Bronchial epithelial cell (primary cell): ENCODE results near the gene TAGAP. TPM values are rescaled to one million over a fixed set of nuclear protein-coding genes. Genes with fewer than 3 reads are reported as not detected.

Source experiments
- DNase-seq: peaks from one replicate; pipeline ENCODE4 v3.0.0-alpha.2; 2010; ENCODE audit warnings: low read depth
- FAIRE-seq: peaks from 2 replicates; lab custom pipeline; 2011; peaks lifted over from hg19 to GRCh38; lab: Jason Lieb, UNC
- H3K27me3 ChIP-seq: 2 replicates; pipeline ENCODE4 v1.5.1; 2011; ENCODE audit warnings: low read length; ENCODE audit not compliant: control insufficient read depth, insufficient read depth
- H3K36me3 ChIP-seq: 2 replicates; pipeline ENCODE4 v1.5.1; 2011; ENCODE audit warnings: low read length; ENCODE audit not compliant: control insufficient read depth, insufficient read depth
- H3K4me3 ChIP-seq: 2 replicates; pipeline ENCODE4 v1.5.1; 2011; ENCODE audit warnings: mild to moderate bottlenecking, low read depth, low read length, control low read depth
- total RNA-seq: library from RNA; depleted of rRNA; stranded (reverse); fragments of >200 nt; gene quantifications from 2 replicates; pipeline ENCODE4 v1.2.1, GENCODE V29; 2014
- TF ChIP-seq, protein P1 (sequence below): IDR thresholded peaks from 2 replicates; pipeline ENCODE4 v1.5.1; 2011; ENCODE audit warnings: mild to moderate bottlenecking, moderate library complexity, low read length, control low read depth, inconsistent platforms; ENCODE audit not compliant: insufficient read depth, severe bottlenecking

TAGAP gene
- total RNA-seq, 1 donor from 2014 or later = under 0.01 TPM

DNA sequence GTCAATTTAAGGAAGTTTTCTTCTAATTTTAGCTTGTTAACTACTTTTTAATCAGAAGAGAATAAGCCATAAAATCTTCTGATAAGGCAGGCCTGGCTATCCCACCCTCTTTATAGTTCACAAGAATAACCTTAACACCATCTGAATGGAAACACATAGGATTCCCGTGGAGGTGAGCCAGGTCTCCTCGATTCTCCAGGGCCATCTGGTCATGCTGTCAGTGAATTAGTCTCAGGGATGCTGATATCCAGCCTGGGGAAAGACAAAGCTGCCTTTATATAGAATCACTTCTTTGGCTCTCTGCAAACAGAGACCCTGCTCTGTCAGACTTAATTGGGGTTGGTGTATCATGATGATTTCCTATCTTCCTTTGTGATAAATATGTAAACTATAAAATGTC, 30.1 kb upstream of the TAGAP start:
- H3K36me3 ChIP-seq = no peaks in the 10 kb centered on the region
- no peak for FAIRE-seq

DNA sequence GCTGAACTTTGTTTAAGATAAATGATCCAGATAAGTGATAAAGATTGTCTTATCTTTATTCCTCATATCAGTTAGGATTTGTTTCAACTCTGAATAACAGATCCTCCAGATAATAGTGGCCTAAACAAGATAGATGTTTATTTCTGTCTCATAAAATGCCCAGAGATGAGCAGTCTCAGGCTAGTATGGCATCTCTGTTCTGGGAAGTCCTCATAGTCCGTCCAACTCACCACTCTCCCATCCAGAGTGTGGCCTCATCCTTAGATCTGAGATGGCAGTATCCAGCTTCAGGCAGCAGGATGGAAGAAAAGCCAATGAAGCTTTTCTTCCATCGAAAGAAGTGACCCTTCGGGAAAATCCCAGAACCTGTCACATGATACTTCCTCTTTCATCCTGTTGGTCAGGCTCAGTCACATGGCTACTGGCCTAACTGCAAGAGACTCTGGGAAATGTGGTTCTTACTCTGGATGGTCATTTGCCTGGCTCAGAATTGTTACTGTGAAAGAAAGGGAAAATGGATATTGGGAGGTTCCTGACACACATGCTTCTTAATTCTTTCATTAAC, 29.4 kb upstream of the TAGAP start:
- Histone ChIP-seq H3K36me3 (no peaks in the 10 kb centered on the region), H3K27me3 (peaks cover 2% of the 10 kb centered on the region), H3K4me3 (no peak overlapping the region)
- peak; percentile 30 for DNase-seq
- TF ChIP-seq, protein P1, sequence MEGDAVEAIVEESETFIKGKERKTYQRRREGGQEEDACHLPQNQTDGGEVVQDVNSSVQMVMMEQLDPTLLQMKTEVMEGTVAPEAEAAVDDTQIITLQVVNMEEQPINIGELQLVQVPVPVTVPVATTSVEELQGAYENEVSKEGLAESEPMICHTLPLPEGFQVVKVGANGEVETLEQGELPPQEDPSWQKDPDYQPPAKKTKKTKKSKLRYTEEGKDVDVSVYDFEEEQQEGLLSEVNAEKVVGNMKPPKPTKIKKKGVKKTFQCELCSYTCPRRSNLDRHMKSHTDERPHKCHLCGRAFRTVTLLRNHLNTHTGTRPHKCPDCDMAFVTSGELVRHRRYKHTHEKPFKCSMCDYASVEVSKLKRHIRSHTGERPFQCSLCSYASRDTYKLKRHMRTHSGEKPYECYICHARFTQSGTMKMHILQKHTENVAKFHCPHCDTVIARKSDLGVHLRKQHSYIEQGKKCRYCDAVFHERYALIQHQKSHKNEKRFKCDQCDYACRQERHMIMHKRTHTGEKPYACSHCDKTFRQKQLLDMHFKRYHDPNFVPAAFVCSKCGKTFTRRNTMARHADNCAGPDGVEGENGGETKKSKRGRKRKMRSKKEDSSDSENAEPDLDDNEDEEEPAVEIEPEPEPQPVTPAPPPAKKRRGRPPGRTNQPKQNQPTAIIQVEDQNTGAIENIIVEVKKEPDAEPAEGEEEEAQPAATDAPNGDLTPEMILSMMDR = no peak
- no peak for FAIRE-seq

More for the DNA sequence above, 30.1 kb upstream of the TAGAP start:
- TF ChIP-seq, protein P1 = no peak
- no peak for DNase-seq
- peaks cover 2% of the 10 kb centered on the region for H3K27me3 ChIP-seq
- no peak overlapping the region for H3K4me3 ChIP-seq

DNA sequence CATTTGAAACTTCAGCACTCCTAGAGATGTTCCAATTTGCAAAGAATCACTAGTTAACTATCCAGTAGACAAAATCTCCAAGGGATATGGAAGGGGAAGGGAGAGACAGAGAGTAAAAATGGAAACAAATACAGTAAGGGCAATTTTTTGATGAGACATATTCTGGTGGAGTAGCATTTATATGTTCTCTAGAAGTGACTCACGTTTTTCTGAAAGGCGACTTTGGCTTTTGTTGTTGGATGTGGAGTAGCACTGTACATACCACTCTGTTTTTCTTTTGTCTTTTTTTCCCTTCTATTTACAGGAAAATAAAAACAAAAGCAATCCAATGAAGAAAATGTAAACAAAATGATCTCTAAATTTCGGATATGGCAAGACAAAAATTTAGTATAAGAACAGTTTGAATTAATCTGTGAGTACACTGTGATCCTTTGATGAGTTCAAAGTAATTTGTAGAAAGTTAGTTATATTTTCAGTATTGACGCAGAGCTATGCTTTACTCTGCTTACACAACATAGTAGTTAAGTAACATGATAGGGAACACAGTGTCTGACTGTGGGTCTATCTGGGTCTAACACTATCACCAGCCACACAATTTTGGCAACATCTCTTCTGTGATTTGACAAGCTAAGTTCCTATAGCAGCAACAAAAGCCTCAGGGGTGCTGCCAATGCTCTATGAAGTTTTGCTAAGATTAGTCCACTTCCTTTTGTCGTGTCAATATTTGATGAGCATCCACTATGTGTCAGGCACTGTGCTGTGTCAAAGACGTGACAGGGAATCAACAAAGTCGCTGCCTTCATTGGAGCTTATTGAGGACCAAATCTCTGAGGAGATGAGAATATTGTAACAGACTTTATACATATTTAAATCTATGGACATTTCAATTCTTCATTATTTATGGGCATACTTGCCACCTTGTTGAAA, 27.3 kb upstream of the TAGAP start:
- H3K27me3 ChIP-seq = peaks cover 3% of the 10 kb centered on the region
- DNase-seq = no peak
- TF ChIP-seq, protein P1 = no peak
- no peak overlapping the region for H3K4me3 ChIP-seq
- FAIRE-seq = no peak
- no peaks in the 10 kb centered on the region for H3K36me3 ChIP-seq

DNA sequence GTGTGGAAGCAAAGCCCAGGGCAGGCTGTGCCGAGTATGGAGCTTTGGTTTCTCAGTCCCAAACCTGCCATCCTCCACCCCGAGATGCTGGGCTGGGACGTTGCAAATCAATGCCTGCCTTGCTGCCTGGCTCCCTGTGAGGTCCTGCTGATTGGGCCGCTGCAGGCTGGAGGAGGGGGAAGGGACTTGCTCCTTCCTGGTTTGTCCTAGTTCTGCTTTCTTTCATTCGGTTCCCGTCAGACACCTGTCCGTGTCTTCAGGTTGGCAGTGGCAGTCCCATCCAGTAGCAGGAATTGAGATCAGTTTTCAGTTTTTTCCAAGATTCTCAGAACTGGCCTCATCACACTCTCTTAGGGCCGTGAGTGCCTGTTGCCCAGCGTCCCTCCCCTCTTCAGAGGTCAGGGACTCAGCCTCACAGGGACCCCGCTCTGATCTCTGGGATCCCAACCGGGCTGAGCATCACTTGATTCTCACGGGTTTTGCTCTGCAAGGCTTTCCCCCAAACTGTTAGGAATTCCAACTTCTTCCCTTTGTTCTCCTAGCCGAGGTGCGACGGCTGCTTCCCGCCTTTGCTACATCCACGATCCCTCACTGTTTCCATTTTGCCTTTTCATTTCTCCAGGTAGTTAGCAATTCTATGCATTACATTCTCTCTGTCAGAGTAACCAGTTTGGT, 24.2 kb upstream of the TAGAP start:
- FAIRE-seq (no peak), DNase-seq (no peak)
- no peaks in the 10 kb centered on the region for H3K36me3 ChIP-seq
- no peak overlapping the region for H3K4me3 ChIP-seq
- H3K27me3 ChIP-seq = peaks cover 3% of the 10 kb centered on the region
- TF ChIP-seq, protein P1 = no peak

DNA sequence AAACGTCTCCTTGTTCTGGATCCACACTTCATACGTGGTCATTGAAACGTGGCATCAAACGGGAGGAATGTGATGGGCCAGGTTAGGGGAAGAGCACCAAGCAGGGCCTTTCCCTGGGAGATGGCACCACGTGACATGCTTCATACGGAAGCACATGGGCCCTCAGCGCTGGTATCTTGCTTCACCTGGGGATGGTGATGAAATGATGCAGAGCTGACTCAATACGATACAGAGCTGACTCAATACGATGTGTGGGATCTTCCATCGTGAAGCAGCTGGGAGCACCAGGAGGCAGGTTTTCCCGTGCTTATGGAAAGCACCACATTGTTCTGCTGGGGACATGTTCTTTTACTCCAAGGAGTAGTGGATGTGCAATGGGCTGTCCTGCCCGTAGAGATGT, 22.5 kb upstream of the TAGAP start:
- DNase-seq (peak; percentile 7), FAIRE-seq (no peak)
- Histone ChIP-seq H3K4me3 (no peak overlapping the region), H3K27me3 (peaks cover 1% of the 10 kb centered on the region), H3K36me3 (no peaks in the 10 kb centered on the region)
- TF ChIP-seq, protein P1 = no peak
